ENCODE results near the gene PCLO.

- TF ChIP-seq CTCF (IDR thresholded peaks at IDR 0.05) (no peak), POLR2A (IDR thresholded peaks at IDR 0.05) (no peak), POLR2AphosphoS5 (IDR thresholded peaks at IDR 0.05) (no peak), EP300 (IDR thresholded peaks at IDR 0.05) (no peak)
These were observed 56.7 kb downstream of the PCLO start for GRCh38 chr7:83105948-83106347.
